ENCODE measurements around the gene SIRT3.

The SIRT3 gene

DNA sequence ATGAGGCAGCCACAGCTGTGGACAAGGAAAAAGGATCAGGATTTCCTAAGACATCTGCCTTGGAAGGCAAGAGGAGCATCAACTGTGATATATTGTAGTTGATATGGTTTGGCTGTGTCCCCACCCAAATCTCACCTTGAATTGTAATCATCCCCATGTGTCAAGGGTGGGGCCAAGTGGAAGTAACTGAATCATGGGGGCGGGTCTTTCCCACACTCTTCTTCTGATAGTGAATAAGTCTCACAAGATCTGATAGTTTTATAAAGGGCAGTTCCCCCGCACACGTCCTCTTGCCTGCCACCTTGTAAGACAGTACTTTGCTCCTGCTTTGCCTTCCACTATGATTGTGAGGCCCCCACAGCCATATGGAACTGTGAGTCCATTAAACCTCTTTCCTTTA lies 18.4 kb downstream of the SIRT3 start:
- no peak for DNase-seq (ENCODE audit: low read depth in 2 of 2, low spot score in 1 of 2)

GRCh38 chr11:216081-216974 lies 19.8 kb downstream of the SIRT3 start:
- no peak for DNase-seq (ENCODE audit: low read depth in 2 of 2, low spot score in 1 of 2)

DNA sequence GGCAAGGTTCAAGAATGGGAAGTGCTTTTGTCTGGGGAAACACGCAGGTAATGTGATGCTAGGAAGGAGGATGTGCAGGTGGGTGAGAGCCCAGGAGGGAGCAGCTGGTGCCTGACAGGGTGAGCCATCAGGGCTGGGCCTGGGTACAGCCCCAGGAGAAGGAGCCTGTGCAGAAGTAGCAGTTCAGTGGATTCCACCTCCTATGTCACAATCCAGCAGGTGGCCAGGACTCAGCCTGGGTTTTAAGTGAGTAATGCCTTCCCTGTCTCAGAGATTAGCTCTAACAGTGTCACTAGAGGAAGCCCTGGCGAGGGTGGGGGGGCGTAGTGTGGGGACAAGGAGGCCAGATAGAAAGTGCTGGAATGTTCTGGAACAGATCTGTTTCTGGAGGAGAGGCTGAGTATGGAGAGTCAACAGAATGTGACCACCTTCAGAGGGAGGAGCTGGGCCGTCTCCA lies 20.5 kb downstream of the SIRT3 start:
- no peak for DNase-seq (ENCODE audit: low read depth in 2 of 2, low spot score in 1 of 2)

GRCh38 chr11:214083-214482 lies 22.1 kb downstream of the SIRT3 start:
- DNase-seq (ENCODE audit: low read depth in 2 of 2, low spot score in 1 of 2), result no peak

DNA sequence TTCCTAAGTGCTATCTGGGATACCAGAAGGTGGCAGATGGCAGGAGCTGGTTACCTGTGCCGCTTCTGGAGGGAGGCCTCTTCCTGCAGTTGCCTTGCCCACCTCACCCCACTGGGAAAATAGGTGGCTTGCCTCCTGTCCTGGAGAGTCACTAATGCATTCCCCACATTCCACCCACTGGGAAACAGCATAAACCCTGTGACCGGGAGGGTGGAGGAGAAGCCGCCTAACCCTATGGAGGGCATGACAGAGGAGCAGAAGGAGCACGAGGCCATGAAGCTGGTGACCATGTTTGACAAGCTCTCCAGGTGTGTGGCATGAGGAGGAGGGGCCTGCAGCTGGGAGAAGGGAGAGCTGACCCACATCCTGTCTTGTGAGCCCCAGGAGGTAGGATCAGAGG lies 23.0 kb downstream of the SIRT3 start:
- no peak for DNase-seq (ENCODE audit: low read depth in 2 of 2, low spot score in 1 of 2)

DNA sequence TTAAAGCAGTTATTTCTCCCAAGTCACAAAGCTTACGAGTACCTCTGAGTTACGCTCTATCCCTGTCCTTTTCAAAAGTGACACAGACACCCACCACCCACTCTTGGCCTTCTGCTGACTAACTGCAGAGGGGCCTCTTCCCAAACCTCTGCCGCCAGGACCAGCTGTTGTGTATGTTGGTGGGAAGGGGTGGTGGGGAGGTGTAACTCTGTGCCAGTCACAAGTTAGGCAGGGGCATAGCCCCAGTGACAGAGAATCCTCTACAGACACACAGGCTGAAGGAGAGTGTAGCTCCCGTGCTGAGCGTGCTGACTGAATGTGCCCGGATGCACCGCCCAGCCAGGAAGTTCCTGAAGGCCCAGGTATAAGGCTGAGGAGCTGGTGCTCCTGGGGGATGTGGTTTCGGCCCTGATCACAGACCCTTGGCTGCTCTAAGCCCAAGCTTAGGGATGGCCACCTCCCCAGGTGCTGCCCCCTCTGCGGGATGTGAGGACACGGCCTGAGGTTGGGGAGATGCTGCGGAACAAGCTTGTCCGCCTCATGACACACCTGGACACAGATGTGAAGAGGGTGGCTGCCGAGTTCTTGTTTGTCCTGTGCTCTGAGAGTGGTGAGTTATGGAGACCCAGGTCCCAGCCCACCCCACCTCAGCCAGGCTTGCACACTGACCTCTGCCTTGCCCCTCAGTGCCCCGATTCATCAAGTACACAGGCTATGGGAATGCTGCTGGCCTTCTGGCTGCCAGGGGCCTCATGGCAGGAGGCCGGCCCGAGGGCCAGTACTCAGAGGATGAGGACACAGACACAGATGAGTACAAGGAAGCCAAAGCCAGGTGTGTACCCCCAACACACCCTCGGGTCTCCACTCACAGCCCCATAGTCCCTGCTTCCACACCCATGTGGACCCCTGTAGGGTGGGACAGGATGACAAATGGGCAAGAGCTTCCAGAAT lies 23.7 kb downstream of the SIRT3 start:
- no peak for DNase-seq (ENCODE audit: low read depth in 2 of 2, low spot score in 1 of 2)

GRCh38 chr11:211741-212140 lies 24.4 kb downstream of the SIRT3 start:
- no peak for DNase-seq (ENCODE audit: low read depth in 2 of 2, low spot score in 1 of 2)

DNA sequence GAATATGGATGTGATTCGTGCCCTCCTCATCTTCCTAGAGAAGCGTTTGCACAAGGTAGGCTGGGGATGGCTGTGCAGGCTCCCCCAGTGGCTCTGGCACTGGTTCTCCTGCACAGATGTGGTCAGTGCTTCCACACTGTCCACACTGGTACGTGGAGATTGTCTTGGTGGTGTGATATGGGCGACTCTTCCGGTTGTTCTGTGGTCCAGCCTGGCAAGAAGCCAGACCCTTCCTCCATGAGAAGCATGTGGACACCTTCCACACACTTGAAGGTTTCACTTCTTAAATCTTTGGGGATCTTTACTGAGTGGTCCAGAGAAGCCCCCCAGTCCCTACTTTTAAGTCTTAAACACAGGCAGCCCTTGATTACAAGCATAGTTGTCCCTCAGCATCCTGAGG lies 24.8 kb downstream of the SIRT3 start:
- no peak for DNase-seq (ENCODE audit: low read depth in 2 of 2, low spot score in 1 of 2)

DNA sequence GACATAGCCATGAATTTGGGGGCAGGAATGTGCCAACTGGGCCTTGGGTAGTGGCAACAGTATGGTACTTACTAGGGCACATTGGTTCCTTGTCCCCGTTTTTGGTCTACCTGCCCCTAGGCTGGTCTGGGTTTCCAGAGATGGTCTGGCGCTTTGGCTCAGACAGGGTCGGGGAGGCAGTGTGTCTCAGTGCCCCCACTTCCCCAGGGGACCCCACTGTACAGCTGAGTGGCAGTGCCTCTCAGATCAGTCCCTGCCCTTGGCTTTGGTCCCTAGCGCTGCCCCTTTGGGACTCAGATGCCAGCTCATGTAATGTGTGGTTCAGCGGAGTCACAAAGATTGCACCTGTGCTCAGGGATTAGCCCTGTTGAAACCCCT lies 25.4 kb downstream of the SIRT3 start:
- DNase-seq (ENCODE audit: low read depth in 2 of 2, low spot score in 1 of 2), result no peak

- DNase-seq (ENCODE audit: low read depth in 2 of 2, low spot score in 1 of 2), result no peak
These were observed 25.9 kb downstream of the SIRT3 start for GRCh38 chr11:210122-210802.

DNA sequence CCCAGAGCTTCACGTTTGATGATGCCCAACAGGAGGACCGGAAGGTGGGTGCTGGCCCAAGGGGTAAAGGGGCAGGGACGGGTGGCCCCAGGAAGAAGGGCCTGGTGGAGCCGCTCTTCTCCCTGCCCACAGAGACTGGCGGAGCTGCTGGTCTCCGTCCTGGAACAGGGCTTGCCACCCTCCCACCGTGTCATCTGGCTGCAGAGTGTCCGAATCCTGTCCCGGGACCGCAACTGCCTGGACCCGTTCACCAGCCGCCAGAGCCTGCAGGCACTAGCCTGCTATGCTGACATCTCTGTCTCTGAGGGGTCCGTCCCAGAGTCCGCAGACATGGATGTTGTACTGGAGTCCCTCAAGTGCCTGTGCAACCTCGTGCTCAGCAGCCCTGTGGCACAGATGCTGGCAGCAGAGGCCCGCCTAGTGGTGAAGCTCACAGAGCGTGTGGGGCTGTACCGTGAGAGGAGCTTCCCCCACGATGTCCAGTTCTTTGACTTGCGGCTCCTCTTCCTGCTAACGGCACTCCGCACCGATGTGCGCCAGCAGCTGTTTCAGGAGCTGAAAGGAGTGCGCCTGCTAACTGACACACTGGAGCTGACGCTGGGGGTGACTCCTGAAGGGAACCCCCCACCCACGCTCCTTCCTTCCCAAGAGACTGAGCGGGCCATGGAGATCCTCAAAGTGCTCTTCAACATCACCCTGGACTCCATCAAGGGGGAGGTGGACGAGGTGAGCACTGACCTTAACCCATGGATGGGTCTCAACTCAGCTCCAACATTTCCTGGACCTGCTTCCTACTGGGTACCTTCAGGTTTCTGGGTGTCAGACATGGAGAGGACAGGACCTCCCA lies 26.6 kb downstream of the SIRT3 start:
- no peak for DNase-seq (ENCODE audit: low read depth in 2 of 2, low spot score in 1 of 2)

GRCh38 chr11:208917-209260 lies 27.3 kb downstream of the SIRT3 start:
- DNase-seq (ENCODE audit: low read depth in 2 of 2, low spot score in 1 of 2), result peak in 1 of 2 donors; percentile 26

- peak; percentile 45 to 66 for DNase-seq (ENCODE audit: low read depth in 2 of 2, low spot score in 1 of 2)
These were observed 27.8 kb downstream of the SIRT3 start for GRCh38 chr11:208181-208916.

DNA sequence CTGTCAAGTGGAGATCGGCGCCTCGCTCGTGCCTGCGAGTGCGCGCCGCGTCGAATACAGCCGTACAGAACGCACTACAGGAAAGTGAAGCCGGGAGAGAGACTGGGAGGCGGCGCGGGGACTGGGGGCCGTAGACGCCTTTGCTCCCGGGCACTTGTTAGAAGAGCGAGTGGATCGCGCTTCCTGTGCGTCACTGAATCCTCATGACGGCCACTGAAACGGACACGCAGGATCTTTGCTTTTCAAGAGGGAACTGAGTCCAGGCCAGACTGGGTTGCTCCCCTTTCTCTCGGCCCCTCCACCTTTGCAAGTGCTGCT lies 28.3 kb downstream of the SIRT3 start:
- no peak for DNase-seq (ENCODE audit: low read depth in 2 of 2, low spot score in 1 of 2)

DNA sequence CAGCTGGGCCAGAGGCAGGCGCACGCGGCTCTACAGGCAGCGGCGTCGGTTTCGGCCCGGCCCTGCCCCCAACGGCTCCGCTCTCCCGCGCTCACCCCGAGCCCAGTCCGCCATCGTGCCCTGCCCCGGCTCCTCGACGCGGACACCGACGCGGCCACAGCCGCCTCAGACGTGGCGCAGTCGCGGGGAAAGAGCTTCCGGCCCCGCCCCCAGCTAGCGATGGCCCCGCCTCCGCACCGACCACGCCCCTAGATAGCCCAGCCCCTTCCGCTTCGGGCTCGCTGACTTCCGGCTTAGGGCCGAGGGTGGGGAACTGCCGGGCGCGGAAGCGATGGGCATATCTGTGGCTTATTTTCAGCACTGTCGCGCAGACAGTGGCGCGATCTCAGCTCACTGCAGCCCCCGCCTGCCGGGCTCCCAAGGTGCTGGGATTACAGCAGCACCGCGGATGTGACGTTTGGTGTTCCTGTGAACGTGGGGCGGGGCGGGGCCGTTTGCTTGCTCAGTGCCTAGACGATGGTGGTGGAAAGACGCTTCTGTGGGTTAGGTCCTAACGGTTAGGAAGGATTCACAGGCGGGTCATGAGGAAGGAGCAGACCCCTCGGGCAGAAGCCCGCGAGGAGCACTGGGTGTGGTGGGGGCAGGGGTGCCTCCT lies 28.8 kb downstream of the SIRT3 start, which contains the start of the genes BET1L and RIC8A:
Gene BET1L, minus strand, starts transcription at position 192 of the 655 bp plus-strand sequence. Its CDS starts 78 bp downstream, at position 114.
Gene RIC8A, plus strand, starts transcription at position 501 of the 655 bp plus-strand sequence. CDS start 1,147 bp downstream, outside the sequence.
- DNase-seq (ENCODE audit: low read depth in 2 of 2, low spot score in 1 of 2), result peak; percentile 89 to 93

- DNase-seq (ENCODE audit: low read depth in 2 of 2, low spot score in 1 of 2), result no peak
These were observed 29.5 kb downstream of the SIRT3 start for GRCh38 chr11:206526-207207.

- DNase-seq (ENCODE audit: low read depth in 2 of 2, low spot score in 1 of 2), result no peak
These were observed 30.1 kb downstream of the SIRT3 start for GRCh38 chr11:206002-206384.

- DNase-seq (ENCODE audit: low read depth in 2 of 2, low spot score in 1 of 2), result no peak
These were observed 30.7 kb downstream of the SIRT3 start for GRCh38 chr11:205221-206001.

Measured in stimulated activated CD8-positive, alpha-beta memory T cell treated with anti-CD3 and anti-CD28 coated beads, Interleukin-4, amount 100 ng/mL, for 4 hours (primary cell).